Osteocyte (in vitro differentiated cells): ENCODE results near the gene SH3BGR. TPM values are rescaled to one million over a fixed set of nuclear protein-coding genes. Genes with fewer than 3 reads are reported as not detected.

Source experiments
- DNase-seq: peaks from one replicate; pipeline ENCODE4 v3.0.0; 2021; ENCODE audit warnings: mixed read lengths; ENCODE audit not compliant: unreplicated experiment; ENCODE audit errors: extremely low spot score
- H3K27ac Mint-ChIP-seq: one replicate; pipeline ENCODE4 v1.8.0; 2021; ENCODE audit warnings: mild to moderate bottlenecking, mixed read lengths; ENCODE audit not compliant: unreplicated experiment
- H3K27me3 Mint-ChIP-seq: one replicate; pipeline ENCODE4 v1.8.0; 2021; ENCODE audit warnings: mixed read lengths; ENCODE audit not compliant: unreplicated experiment
- H3K36me3 Mint-ChIP-seq: one replicate; pipeline ENCODE4 v1.8.0; 2021; ENCODE audit warnings: mixed read lengths; ENCODE audit not compliant: unreplicated experiment
- H3K4me1 Mint-ChIP-seq: one replicate; pipeline ENCODE4 v1.8.0; 2021; ENCODE audit warnings: mixed read lengths; ENCODE audit not compliant: unreplicated experiment
- H3K4me3 Mint-ChIP-seq: one replicate; pipeline ENCODE4 v1.8.0; 2021; ENCODE audit warnings: mild to moderate bottlenecking, moderate library complexity, mixed read lengths; ENCODE audit not compliant: unreplicated experiment
- H3K9me3 Mint-ChIP-seq: one replicate; pipeline ENCODE4 v1.8.0; 2021; ENCODE audit warnings: mixed read lengths; ENCODE audit not compliant: unreplicated experiment
- CTCF ChIP-seq: fragments of 200-600 bp; sonication (generic); IDR thresholded peaks from 2 replicates; pipeline ENCODE4 v1.5.0; 2021; ENCODE audit warnings: antibody characterized with exemption, mild to moderate bottlenecking, moderate library complexity
- total RNA-seq: library from RNA; stranded (reverse); gene quantifications from 2 replicates; pipeline ENCODE4 v1.2.1, GENCODE V29; 2021

Gene SH3BGR
- total RNA-seq, 1 donor from 2014 or later: 1.2 TPM

GRCh38 chr21:39511102-39511501 lies 59.3 kb downstream of the SH3BGR start:
- TF ChIP-seq CTCF: no peak
- Mint-ChIP-seq H3K4me1 (no peaks in the 10 kb centered on the region), H3K36me3 (no peaks in the 10 kb centered on the region), H3K4me3 (no peak overlapping the region), H3K27ac (no peak overlapping the region), H3K27me3 (peaks cover 18% of the 10 kb centered on the region), H3K9me3 (no peaks in the 10 kb centered on the region)
- no peak for DNase-seq

- Mint-ChIP-seq H3K4me3 (no peak overlapping the region), H3K27ac (no peak overlapping the region), H3K9me3 (no peaks in the 10 kb centered on the region), H3K27me3 (peaks cover 21% of the 10 kb centered on the region), H3K4me1 (no peaks in the 10 kb centered on the region), H3K36me3 (no peaks in the 10 kb centered on the region)
- no peak for TF ChIP-seq CTCF
- DNase-seq: no peak
These were observed 62.0 kb downstream of the SH3BGR start for GRCh38 chr21:39513735-39514134.

- no peak for TF ChIP-seq CTCF
- no peaks in the 10 kb centered on the region for H3K9me3 Mint-ChIP-seq
- no peak overlapping the region for H3K27ac Mint-ChIP-seq
These were observed 64.1 kb downstream of the SH3BGR start for GRCh38 chr21:39515684-39516472.

GRCh38 chr21:39518055-39518846 lies 66.5 kb downstream of the SH3BGR start:
- TF ChIP-seq CTCF: peak; percentile 92
- DNase-seq: no peak
- Mint-ChIP-seq H3K36me3 (no peaks in the 10 kb centered on the region), H3K9me3 (no peaks in the 10 kb centered on the region), H3K27me3 (peaks cover 35% of the 10 kb centered on the region), H3K4me3 (no peak overlapping the region), H3K27ac (no peak overlapping the region), H3K4me1 (no peaks in the 10 kb centered on the region)

More at GRCh38 chr21:39515684-39516472, 64.1 kb downstream of the SH3BGR start:
- Mint-ChIP-seq H3K4me1 (no peaks in the 10 kb centered on the region), H3K27me3 (peaks cover 32% of the 10 kb centered on the region), H3K4me3 (no peak overlapping the region), H3K36me3 (no peaks in the 10 kb centered on the region)
- DNase-seq: no peak

GRCh38 chr21:39518847-39519210 lies 67.1 kb downstream of the SH3BGR start:
- H3K4me1 Mint-ChIP-seq: peaks cover 4% of the 10 kb centered on the region
- TF ChIP-seq CTCF: no peak

More at GRCh38 chr21:39518847-39519210, 67.1 kb downstream of the SH3BGR start:
- H3K36me3 Mint-ChIP-seq: no peaks in the 10 kb centered on the region
- peaks cover 31% of the 10 kb centered on the region for H3K27me3 Mint-ChIP-seq
- H3K9me3 Mint-ChIP-seq: no peaks in the 10 kb centered on the region
- no peak for DNase-seq
- H3K27ac Mint-ChIP-seq: no peak overlapping the region
- no peak overlapping the region for H3K4me3 Mint-ChIP-seq
